Measurements from ENCODE around the gene LAIR1.

Gene LAIR1

GRCh38 chr19:54364775-54365257 is at the start of gene LAIR1:
TSS of gene LAIR1 (minus strand) at chr19:54364931. CDS start at chr19:54364804, 127 bp downstream.
- peak; percentile 78 to 90 (median 84) for DNase-seq

- DNase-seq, result no peak
These were observed 49.4 kb upstream of the LAIR1 start for GRCh38 chr19:54414156-54414555.

GRCh38 chr19:54412877-54413276 is 48.1 kb upstream of the LAIR1 start:
- no peak for DNase-seq

GRCh38 chr19:54411033-54411432 is 46.3 kb upstream of the LAIR1 start:
- no peak for DNase-seq

- no peak for DNase-seq
These were observed 43.8 kb upstream of the LAIR1 start for GRCh38 chr19:54408456-54409026.

GRCh38 chr19:54407780-54408179 is 43.0 kb upstream of the LAIR1 start:
- DNase-seq, result no peak

GRCh38 chr19:54405628-54406027 is 40.9 kb upstream of the LAIR1 start:
- DNase-seq, result no peak

- no peak for DNase-seq
These were observed 38.3 kb upstream of the LAIR1 start for GRCh38 chr19:54403054-54403453.

- no peak for DNase-seq
These were observed 36.2 kb upstream of the LAIR1 start for GRCh38 chr19:54400913-54401312.

- DNase-seq, result no peak
These were observed 34.5 kb upstream of the LAIR1 start for GRCh38 chr19:54399189-54399588.

- no peak for DNase-seq
These were observed 31.0 kb upstream of the LAIR1 start for GRCh38 chr19:54395685-54396084.

GRCh38 chr19:54393381-54393780 is 28.6 kb upstream of the LAIR1 start:
- no peak for DNase-seq

- no peak for DNase-seq
These were observed 27.4 kb upstream of the LAIR1 start for GRCh38 chr19:54392105-54392504.

GRCh38 chr19:54391589-54392061 is 26.9 kb upstream of the LAIR1 start:
- peak in 1 of 3 donors; percentile 31 for DNase-seq

- peak; percentile 78 to 83 (median 83) for DNase-seq
These were observed 26.3 kb upstream of the LAIR1 start for GRCh38 chr19:54390942-54391577.

GRCh38 chr19:54389553-54389952 is 24.8 kb upstream of the LAIR1 start:
- peak; percentile 25 to 73 (median 64) for DNase-seq

- DNase-seq, result no peak
These were observed 24.0 kb upstream of the LAIR1 start for GRCh38 chr19:54388802-54389139.

GRCh38 chr19:54387991-54388801 is 23.5 kb upstream of the LAIR1 start:
- DNase-seq, result peak; percentile 70 to 78 (median 76)

GRCh38 chr19:54383330-54383729 is 18.6 kb upstream of the LAIR1 start:
- DNase-seq, result peak; percentile 66 to 96 (median 93)

- DNase-seq, result peak; percentile 45 to 85 (median 79)
These were observed 17.3 kb upstream of the LAIR1 start for GRCh38 chr19:54382041-54382440.

- DNase-seq, result no peak
These were observed 16.2 kb upstream of the LAIR1 start for GRCh38 chr19:54380897-54381296.

GRCh38 chr19:54379187-54379678 is 14.5 kb upstream of the LAIR1 start:
- no peak for DNase-seq

GRCh38 chr19:54376610-54377285 is 12.0 kb upstream of the LAIR1 start:
- no peak for DNase-seq
